HEK293 (cell line): ENCODE results near the gene TPCN2.

Experiments
- CTCF ChIP-seq: fragments of 450-650 bp; formaldehyde crosslinking; IDR thresholded peaks from 2 replicates; pipeline ENCODE4 v1.5.1; 2016; ENCODE audit warnings: missing biosample characterization, missing genetic modification characterization
- ELK4 ChIP-seq: IDR thresholded peaks from 2 replicates; pipeline ENCODE4 v1.6.1; 2011; ENCODE audit warnings: mild to moderate bottlenecking, low read depth, low read length, borderline replicate concordance
- REST ChIP-seq: fragments of 450-650 bp; formaldehyde crosslinking; IDR thresholded peaks from 2 replicates; pipeline ENCODE4 v1.5.1; 2016; ENCODE audit warnings: missing biosample characterization, missing genetic modification characterization
- TCF7L2 ChIP-seq: IDR thresholded peaks from 2 replicates; pipeline ENCODE4 v1.6.1; 2011; ENCODE audit warnings: low read depth, mild to moderate bottlenecking, inconsistent platforms, low read length, moderate library complexity, borderline replicate concordance
- ZNF133 ChIP-seq: fragments of 450-650 bp; formaldehyde crosslinking; IDR thresholded peaks from 2 replicates; pipeline ENCODE4 v1.5.1; 2016; ENCODE audit warnings: missing biosample characterization, missing genetic modification characterization
- ZNF24 ChIP-seq: fragments of 450-650 bp; formaldehyde crosslinking; IDR thresholded peaks from 2 replicates; pipeline ENCODE4 v1.5.1; 2016; ENCODE audit warnings: missing biosample characterization, missing genetic modification characterization
- ZNF530 ChIP-seq: fragments of 450-650 bp; formaldehyde crosslinking; IDR thresholded peaks from 2 replicates; pipeline ENCODE4 v1.5.1; 2016; ENCODE audit warnings: low read depth, missing biosample characterization, missing genetic modification characterization

- no peak for TF ChIP-seq ZNF24 (tag by site-specific recombination)
- no peak for TF ChIP-seq TCF7L2
- TF ChIP-seq REST (tag by site-specific recombination): no peak
- no peak for TF ChIP-seq ZNF133 (tag by site-specific recombination)
- no peak for TF ChIP-seq ZNF530
- no peak for TF ChIP-seq ELK4
- TF ChIP-seq CTCF (tag by site-specific recombination): no peak
Measured at GRCh38 chr11:69024509-69024908, 24.2 kb upstream of the TPCN2 start.
